Body of pancreas (tissue), 4 donors: ENCODE data around the gene PTOV1.

ENCODE experiments used
- CTCF ChIP-seq, 7 experiments: fragments of 450-650 bp in 4 of 7; fragments of 200-600 bp in 3 of 7; sonication (generic) in 3 of 7; IDR thresholded peaks; one replicate each; pipeline ENCODE4 v1.5.1; 2016 to 2019; ENCODE audit warnings: antibody characterized with exemption in 7 of 7
- POLR2A ChIP-seq, 3 donors: fragments of 450-650 bp; IDR thresholded peaks; one replicate each; pipeline ENCODE4 v1.6.1; 2016; ENCODE audit warnings: antibody characterized with exemption in 3 of 3, mild to moderate bottlenecking in 2 of 3

GRCh38 chr19:49820125-49820524, 30.8 kb upstream of the PTOV1 start:
- TF ChIP-seq CTCF (IDR thresholded peaks at IDR 0.05) (no peak), POLR2A (IDR thresholded peaks at IDR 0.05) (peak in 2 of 3 donors; percentile 20 to 25)
